ENCODE results near the gene ITGAX.

DNA sequence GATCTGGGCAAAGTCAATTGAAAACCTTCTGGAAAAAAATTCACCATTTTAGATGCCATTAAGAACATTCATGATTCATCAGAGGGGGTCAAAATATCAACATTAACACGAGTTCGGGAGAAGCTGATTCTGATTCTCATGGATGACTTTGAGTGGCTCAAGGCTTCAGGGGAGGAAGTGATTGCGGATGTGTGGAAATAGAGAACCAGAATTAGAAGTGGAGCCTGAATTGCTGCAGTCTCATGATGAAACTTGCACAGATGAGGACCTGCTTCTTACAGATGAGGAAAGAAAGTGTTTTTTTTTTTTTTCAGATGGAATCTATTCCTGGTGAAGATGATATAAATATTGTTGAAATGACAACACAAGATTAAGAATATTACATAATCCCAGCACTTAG, 12.9 kb downstream of the ITGAX start:
- TF ChIP-seq CEBPB (IDR thresholded peaks at IDR 0.05; ENCODE audit: low read depth), result no peak
- TF ChIP-seq, protein P1, sequence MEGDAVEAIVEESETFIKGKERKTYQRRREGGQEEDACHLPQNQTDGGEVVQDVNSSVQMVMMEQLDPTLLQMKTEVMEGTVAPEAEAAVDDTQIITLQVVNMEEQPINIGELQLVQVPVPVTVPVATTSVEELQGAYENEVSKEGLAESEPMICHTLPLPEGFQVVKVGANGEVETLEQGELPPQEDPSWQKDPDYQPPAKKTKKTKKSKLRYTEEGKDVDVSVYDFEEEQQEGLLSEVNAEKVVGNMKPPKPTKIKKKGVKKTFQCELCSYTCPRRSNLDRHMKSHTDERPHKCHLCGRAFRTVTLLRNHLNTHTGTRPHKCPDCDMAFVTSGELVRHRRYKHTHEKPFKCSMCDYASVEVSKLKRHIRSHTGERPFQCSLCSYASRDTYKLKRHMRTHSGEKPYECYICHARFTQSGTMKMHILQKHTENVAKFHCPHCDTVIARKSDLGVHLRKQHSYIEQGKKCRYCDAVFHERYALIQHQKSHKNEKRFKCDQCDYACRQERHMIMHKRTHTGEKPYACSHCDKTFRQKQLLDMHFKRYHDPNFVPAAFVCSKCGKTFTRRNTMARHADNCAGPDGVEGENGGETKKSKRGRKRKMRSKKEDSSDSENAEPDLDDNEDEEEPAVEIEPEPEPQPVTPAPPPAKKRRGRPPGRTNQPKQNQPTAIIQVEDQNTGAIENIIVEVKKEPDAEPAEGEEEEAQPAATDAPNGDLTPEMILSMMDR (IDR thresholded peaks at IDR 0.05 in 2 of 3, conservative IDR thresholded peaks at IDR 0.05 in 1 of 3; ENCODE audit: borderline replicate concordance in 1 of 3, insufficient read depth in 1 of 3, low read depth in 2 of 3, low read length in 2 of 3), result no peak
- no peak for TF ChIP-seq POLR2A (IDR thresholded peaks at IDR 0.05; ENCODE audit: borderline replicate concordance, extremely low read depth, insufficient read depth, insufficient read length)
- no peak for TF ChIP-seq EZH2 (IDR thresholded peaks at IDR 0.05)
- no peak for TF ChIP-seq REST (IDR thresholded peaks at IDR 0.05; ENCODE audit: low read depth)
- no peak for TF ChIP-seq RAD21 (IDR thresholded peaks at IDR 0.05; ENCODE audit: low read depth)
- no peak for TF ChIP-seq JUND (IDR thresholded peaks at IDR 0.05)
- TF ChIP-seq CBX3 (IDR thresholded peaks at IDR 0.05; ENCODE audit: low read depth), result no peak
- TF ChIP-seq ZNF274 (IDR thresholded peaks at IDR 0.05; ENCODE audit: low read depth, low read length), result no peak
- TF ChIP-seq, protein P2, sequence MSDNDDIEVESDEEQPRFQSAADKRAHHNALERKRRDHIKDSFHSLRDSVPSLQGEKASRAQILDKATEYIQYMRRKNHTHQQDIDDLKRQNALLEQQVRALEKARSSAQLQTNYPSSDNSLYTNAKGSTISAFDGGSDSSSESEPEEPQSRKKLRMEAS (IDR thresholded peaks at IDR 0.05), result no peak
- no peak for TF ChIP-seq EZH2phosphoT487 (IDR thresholded peaks at IDR 0.05; ENCODE audit: borderline replicate concordance)
